GM18909 (cell line): Measurements from ENCODE around the gene ENPEP.
"Not testable (repeated sequence)": the region's sequence is repeated elsewhere in the genome, so short reads cannot be mapped to it uniquely, and the experiment has no call there.

Experiments used
- ATAC-seq: cut with Tn5 transposase; IDR thresholded peaks from one replicate; pipeline ENCODE4 v1.9.1; 2021; ENCODE audit warnings: mild to moderate bottlenecking; ENCODE audit not compliant: unreplicated experiment, poor library complexity

Gene ENPEP

GRCh38 chr4:110484029-110484428, 8.1 kb downstream of the ENPEP start:
- ATAC-seq, result peak; percentile 100

GRCh38 chr4:110484767-110485166, 8.8 kb downstream of the ENPEP start:
- ATAC-seq, result peak; percentile 28

- no peak for ATAC-seq
These were observed 9.5 kb downstream of the ENPEP start for GRCh38 chr4:110485452-110485851.

GRCh38 chr4:110486256-110486655, 10.3 kb downstream of the ENPEP start:
- no peak for ATAC-seq

GRCh38 chr4:110486850-110487249, 10.9 kb downstream of the ENPEP start:
- not testable (repeated sequence) for ATAC-seq

GRCh38 chr4:110487873-110488272, 11.9 kb downstream of the ENPEP start:
- no peak for ATAC-seq

- no peak for ATAC-seq
These were observed 14.1 kb downstream of the ENPEP start for GRCh38 chr4:110489901-110490508.

GRCh38 chr4:110492522-110492921, 16.6 kb downstream of the ENPEP start:
- no peak for ATAC-seq

GRCh38 chr4:110493520-110493919, 17.6 kb downstream of the ENPEP start:
- no peak for ATAC-seq

- no peak for ATAC-seq
These were observed 22.5 kb downstream of the ENPEP start for GRCh38 chr4:110498420-110498819.

- ATAC-seq, result no peak
These were observed 23.2 kb downstream of the ENPEP start for GRCh38 chr4:110499126-110499525.

GRCh38 chr4:110501826-110502225, 25.9 kb downstream of the ENPEP start:
- no peak for ATAC-seq

- peak; percentile 54 for ATAC-seq
These were observed 27.5 kb downstream of the ENPEP start for GRCh38 chr4:110503270-110504083.

- no peak for ATAC-seq
These were observed 28.1 kb downstream of the ENPEP start for GRCh38 chr4:110504084-110504435.

- ATAC-seq, result no peak
These were observed 29.5 kb downstream of the ENPEP start for GRCh38 chr4:110505440-110505839.

- peak; percentile 43 for ATAC-seq
These were observed 33.1 kb downstream of the ENPEP start for GRCh38 chr4:110508827-110509710.

- ATAC-seq, result no peak
These were observed 34.3 kb downstream of the ENPEP start for GRCh38 chr4:110510277-110510676.

GRCh38 chr4:110510955-110511544, 35.1 kb downstream of the ENPEP start:
- peak; percentile 73 for ATAC-seq

- no peak for ATAC-seq
These were observed 36.9 kb downstream of the ENPEP start for GRCh38 chr4:110512901-110513300.

- no peak for ATAC-seq
These were observed 39.0 kb downstream of the ENPEP start for GRCh38 chr4:110514889-110515479.
